ENCODE results near the gene NLGN3.

NLGN3 gene

GRCh38 chrX:71182871-71183270, 38.2 kb downstream of the NLGN3 start:
- TF ChIP-seq, protein P1, sequence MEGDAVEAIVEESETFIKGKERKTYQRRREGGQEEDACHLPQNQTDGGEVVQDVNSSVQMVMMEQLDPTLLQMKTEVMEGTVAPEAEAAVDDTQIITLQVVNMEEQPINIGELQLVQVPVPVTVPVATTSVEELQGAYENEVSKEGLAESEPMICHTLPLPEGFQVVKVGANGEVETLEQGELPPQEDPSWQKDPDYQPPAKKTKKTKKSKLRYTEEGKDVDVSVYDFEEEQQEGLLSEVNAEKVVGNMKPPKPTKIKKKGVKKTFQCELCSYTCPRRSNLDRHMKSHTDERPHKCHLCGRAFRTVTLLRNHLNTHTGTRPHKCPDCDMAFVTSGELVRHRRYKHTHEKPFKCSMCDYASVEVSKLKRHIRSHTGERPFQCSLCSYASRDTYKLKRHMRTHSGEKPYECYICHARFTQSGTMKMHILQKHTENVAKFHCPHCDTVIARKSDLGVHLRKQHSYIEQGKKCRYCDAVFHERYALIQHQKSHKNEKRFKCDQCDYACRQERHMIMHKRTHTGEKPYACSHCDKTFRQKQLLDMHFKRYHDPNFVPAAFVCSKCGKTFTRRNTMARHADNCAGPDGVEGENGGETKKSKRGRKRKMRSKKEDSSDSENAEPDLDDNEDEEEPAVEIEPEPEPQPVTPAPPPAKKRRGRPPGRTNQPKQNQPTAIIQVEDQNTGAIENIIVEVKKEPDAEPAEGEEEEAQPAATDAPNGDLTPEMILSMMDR (IDR thresholded peaks at IDR 0.05) = no peak
- H2AFZ ChIP-seq = peak overlapping the region; percentile 96
- H3K9ac ChIP-seq = no peak overlapping the region
- peak overlapping the region; percentile 85 for H3K4me2 ChIP-seq (ENCODE audit: low read length)
- no peaks in the 10 kb centered on the region for H3K36me3 ChIP-seq (ENCODE audit: control insufficient read depth, insufficient read depth, low read length)
- H3K4me1 ChIP-seq = peaks cover 14% of the 10 kb centered on the region
- no peak overlapping the region for H3K27ac ChIP-seq
- H3K4me3 ChIP-seq (ENCODE audit: low read depth, low read length) = no peak overlapping the region
- no peaks in the 10 kb centered on the region for H3K27me3 ChIP-seq (ENCODE audit: control insufficient read depth, insufficient read depth, low read length)
- no peaks in the 10 kb centered on the region for H3K79me2 ChIP-seq
- H3K9me3 ChIP-seq (ENCODE audit: control insufficient read depth, low read length) = no peaks in the 10 kb centered on the region

- H3K36me3 ChIP-seq (ENCODE audit: control insufficient read depth, insufficient read depth, low read length) = no peaks in the 10 kb centered on the region
- H3K9ac ChIP-seq = no peak overlapping the region
- TF ChIP-seq, protein P1 (IDR thresholded peaks at IDR 0.05) = no peak
- no peak overlapping the region for H3K4me2 ChIP-seq (ENCODE audit: low read length)
- no peaks in the 10 kb centered on the region for H3K27me3 ChIP-seq (ENCODE audit: control insufficient read depth, insufficient read depth, low read length)
- H3K9me3 ChIP-seq (ENCODE audit: control insufficient read depth, low read length) = no peaks in the 10 kb centered on the region
- H3K79me2 ChIP-seq = no peaks in the 10 kb centered on the region
- peak overlapping the region; percentile 96 for H2AFZ ChIP-seq
- no peak overlapping the region for H3K4me3 ChIP-seq (ENCODE audit: low read depth, low read length)
- peaks cover 9% of the 10 kb centered on the region for H3K4me1 ChIP-seq
- no peak overlapping the region for H3K27ac ChIP-seq
Observed at GRCh38 chrX:71183341-71183740, 38.7 kb downstream of the NLGN3 start.

DNA sequence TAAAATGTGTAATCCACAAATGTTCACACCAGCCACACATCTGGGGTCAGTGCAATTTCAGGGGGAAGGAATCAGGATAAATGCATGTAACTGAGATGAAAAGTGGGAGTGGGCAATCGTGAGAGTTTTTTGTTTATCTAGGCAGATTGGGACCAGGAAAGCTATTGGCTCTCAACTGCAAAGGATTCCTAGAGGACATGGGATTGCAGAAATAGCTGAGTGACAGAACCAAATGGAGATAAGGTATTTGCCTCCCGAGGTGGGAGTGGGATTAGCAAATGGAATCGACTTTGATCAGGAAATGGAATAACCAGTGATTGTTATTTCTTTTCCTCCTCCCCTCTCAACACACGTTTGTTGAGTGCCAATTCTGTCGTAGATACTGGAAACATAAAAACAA, 39.5 kb downstream of the NLGN3 start:
- no peak overlapping the region for H2AFZ ChIP-seq
- no peak overlapping the region for H3K4me3 ChIP-seq (ENCODE audit: low read depth, low read length)
- H3K36me3 ChIP-seq (ENCODE audit: control insufficient read depth, insufficient read depth, low read length) = no peaks in the 10 kb centered on the region
- TF ChIP-seq, protein P1 (IDR thresholded peaks at IDR 0.05) = no peak
- no peaks in the 10 kb centered on the region for H3K9me3 ChIP-seq (ENCODE audit: control insufficient read depth, low read length)
- no peak overlapping the region for H3K9ac ChIP-seq
- peaks cover 7% of the 10 kb centered on the region for H3K4me1 ChIP-seq
- no peaks in the 10 kb centered on the region for H3K79me2 ChIP-seq
- no peaks in the 10 kb centered on the region for H3K27me3 ChIP-seq (ENCODE audit: control insufficient read depth, insufficient read depth, low read length)
- H3K4me2 ChIP-seq (ENCODE audit: low read length) = no peak overlapping the region
- no peak overlapping the region for H3K27ac ChIP-seq

DNA sequence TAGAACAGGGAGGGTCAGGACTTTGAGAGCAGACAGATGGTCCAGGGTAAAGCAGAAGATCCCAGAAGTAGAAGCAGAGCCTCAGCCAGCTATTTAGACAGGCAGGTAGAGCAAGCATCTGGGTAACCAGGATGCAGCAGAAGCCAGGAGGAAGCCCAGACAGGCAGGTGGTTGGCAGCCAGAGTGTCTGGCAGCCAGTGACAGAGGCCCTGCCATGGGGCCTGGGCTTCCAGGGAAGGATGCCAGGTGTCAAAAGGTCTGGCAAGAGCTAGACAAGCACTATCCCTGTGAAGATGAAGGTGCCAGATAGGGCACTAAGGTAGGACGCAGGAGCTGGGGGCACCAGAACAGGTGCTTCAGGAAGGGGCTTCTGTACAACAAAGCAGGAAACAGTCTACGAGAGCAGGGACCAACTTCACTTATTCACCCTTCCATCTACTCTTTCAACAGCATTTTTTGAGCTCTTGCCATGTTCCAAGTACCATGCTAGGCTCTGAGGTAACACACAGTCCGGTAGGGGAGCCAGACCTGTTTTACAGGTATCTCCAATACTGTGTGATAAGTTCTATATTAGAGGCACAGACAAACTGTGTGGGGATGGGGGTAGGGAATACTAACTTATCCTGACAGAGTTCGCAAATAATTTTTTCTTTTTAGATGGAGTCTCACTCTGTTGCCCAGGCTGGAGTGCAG, 40.3 kb downstream of the NLGN3 start:
- Histone ChIP-seq H3K4me3 (ENCODE audit: low read depth, low read length) (no peak overlapping the region), H3K9me3 (ENCODE audit: control insufficient read depth, low read length) (no peaks in the 10 kb centered on the region), H3K27ac (no peak overlapping the region), H3K9ac (no peak overlapping the region), H3K79me2 (no peaks in the 10 kb centered on the region), H2AFZ (peak overlapping the region; percentile 46), H3K27me3 (ENCODE audit: control insufficient read depth, insufficient read depth, low read length) (no peaks in the 10 kb centered on the region), H3K4me2 (ENCODE audit: low read length) (no peak overlapping the region), H3K4me1 (peaks cover 7% of the 10 kb centered on the region), H3K36me3 (ENCODE audit: control insufficient read depth, insufficient read depth, low read length) (no peaks in the 10 kb centered on the region)
- TF ChIP-seq, protein P1 (IDR thresholded peaks at IDR 0.05) = no peak

- H3K4me1 ChIP-seq = no peaks in the 10 kb centered on the region
- H3K4me2 ChIP-seq (ENCODE audit: low read length) = no peak overlapping the region
- H3K4me3 ChIP-seq (ENCODE audit: low read depth, low read length) = no peak overlapping the region
- H2AFZ ChIP-seq = no peak overlapping the region
- no peaks in the 10 kb centered on the region for H3K36me3 ChIP-seq (ENCODE audit: control insufficient read depth, insufficient read depth, low read length)
- no peaks in the 10 kb centered on the region for H3K9me3 ChIP-seq (ENCODE audit: control insufficient read depth, low read length)
- TF ChIP-seq, protein P1 (IDR thresholded peaks at IDR 0.05) = no peak
- no peaks in the 10 kb centered on the region for H3K79me2 ChIP-seq
- no peaks in the 10 kb centered on the region for H3K27me3 ChIP-seq (ENCODE audit: control insufficient read depth, insufficient read depth, low read length)
- no peak overlapping the region for H3K9ac ChIP-seq
- H3K27ac ChIP-seq = no peak overlapping the region
Observed at GRCh38 chrX:71191248-71191647, 46.6 kb downstream of the NLGN3 start.

Data from parathyroid adenoma (tissue), 2 donors.